HepG2 (cell line): ENCODE data around the gene ZNF814. TPM values are rescaled to one million over a fixed set of nuclear protein-coding genes. Genes with fewer than 3 reads are reported as not detected.
"Not testable (repeated sequence)": the region's sequence is repeated elsewhere in the genome, so short reads cannot be mapped to it uniquely, and the experiment has no call there.

Experiments used
- ATF1 ChIP-seq: IDR thresholded peaks from 2 replicates; pipeline ENCODE4 v1.6.1; 2016; ENCODE audit warnings: mild to moderate bottlenecking, control low read depth
- ELF3 ChIP-seq: IDR thresholded peaks from 2 replicates; pipeline ENCODE4 v1.6.1; 2016; ENCODE audit warnings: missing genetic modification reagents, missing compliant biosample characterization
- GLI4 ChIP-seq: sonication (generic); formaldehyde crosslinking; IDR thresholded peaks from 2 replicates; pipeline ENCODE4 v1.5.1; 2020; ENCODE audit warnings: missing genetic modification reagents, mild to moderate bottlenecking, moderate library complexity, borderline replicate concordance
- JUND ChIP-seq: sonication (generic); formaldehyde crosslinking; IDR thresholded peaks from 2 replicates; pipeline ENCODE4 v1.8.0; 2022; ENCODE audit warnings: mild to moderate bottlenecking, missing genetic modification reagents
- KDM5B ChIP-seq: sonication (generic); formaldehyde crosslinking; IDR thresholded peaks from 2 replicates; pipeline ENCODE4 v1.4.0; 2020; ENCODE audit warnings: missing genetic modification reagents, mild to moderate bottlenecking, borderline replicate concordance
- KMT2B ChIP-seq: IDR thresholded peaks from 2 replicates; pipeline ENCODE4 v1.6.1; 2016; ENCODE audit warnings: missing genetic modification reagents, missing compliant biosample characterization
- MAZ ChIP-seq, 2 experiments: sonication (generic) in 1 of 2; formaldehyde crosslinking in 1 of 2; IDR thresholded peaks; 2 replicates each; pipeline versions ENCODE4 v1.5.0 to v1.6.1; 2012 to 2020; ENCODE audit warnings: low read depth in 2 of 2, mild to moderate bottlenecking in 2 of 2, borderline replicate concordance in 1 of 2, improper control_type of control experiment in 1 of 2, low read length in 1 of 2, missing genetic modification reagents in 1 of 2, moderate library complexity in 1 of 2
- POLR2AphosphoS5 ChIP-seq: IDR thresholded peaks from 2 replicates; pipeline ENCODE4 v1.6.1; 2012; ENCODE audit warnings: low read depth, low read length
- TAF1 ChIP-seq: sonication (generic); formaldehyde crosslinking; IDR thresholded peaks from 2 replicates; pipeline ENCODE4 v1.4.0; 2020; ENCODE audit warnings: missing genetic modification reagents
- TOPORS ChIP-seq: sonication (generic); formaldehyde crosslinking; IDR thresholded peaks from 2 replicates; pipeline ENCODE4 v1.8.0; 2023; ENCODE audit warnings: mild to moderate bottlenecking, missing genetic modification reagents
- UBTF ChIP-seq: sonication (generic); formaldehyde crosslinking; IDR thresholded peaks from 2 replicates; pipeline ENCODE4 v1.4.0; 2020; ENCODE audit warnings: mild to moderate bottlenecking, missing genetic modification reagents
- YEATS4 ChIP-seq: sonication (generic); formaldehyde crosslinking; IDR thresholded peaks from 2 replicates; pipeline ENCODE4 v1.4.0; 2020; ENCODE audit warnings: missing genetic modification reagents, borderline replicate concordance
- ZNF44 ChIP-seq: sonication (generic); formaldehyde crosslinking; IDR thresholded peaks from 2 replicates; pipeline ENCODE4 v1.5.1; 2020; ENCODE audit warnings: mild to moderate bottlenecking, missing genetic modification reagents
- ZNF761 ChIP-seq: sonication (generic); formaldehyde crosslinking; conservative IDR thresholded peaks from 2 replicates; pipeline ENCODE4 v1.4.0; 2020; ENCODE audit warnings: mild to moderate bottlenecking, missing genetic modification reagents
- ZSCAN9 ChIP-seq: IDR thresholded peaks from 2 replicates; pipeline ENCODE4 v1.6.1; 2016; ENCODE audit warnings: borderline replicate concordance
- polyA plus RNA-seq, 8 experiments: library from polyadenylated mRNA; depleted of rRNA in 3 of 8; stranded (reverse) in 7 of 8; unstranded in 1 of 8; fragments of >200 nt; fragmentation: Illumina TruSeq in 4 of 8; extraction: Trizol in 4 of 8; gene quantifications; 2 replicates each; pipeline versions ENCODE4 v1.2.1 to v1.2.3, GENCODE V29; 2011 to 2016; ENCODE audit warnings: low read depth in 4 of 8, missing spikeins in 1 of 8, mixed read lengths in 1 of 8; ENCODE audit not compliant: insufficient read depth in 1 of 8
- total RNA-seq, 5 experiments: library from RNA; depleted of rRNA; stranded (reverse); fragments of >200 nt; fragmentation: Illumina TruSeq; extraction: Trizol; gene quantifications; 2 replicates each; pipeline ENCODE4 v1.2.3, GENCODE V29; 2016; ENCODE audit warnings: low read depth in 1 of 5
- TF ChIP-seq, protein P1 (sequence below), 2 experiments: sonication (generic) in 1 of 2; formaldehyde crosslinking in 1 of 2; IDR thresholded peaks; 2 replicates each; pipeline versions ENCODE4 v1.4.0 to v1.6.1; 2018 to 2020; ENCODE audit warnings: missing genetic modification reagents in 2 of 2, borderline replicate concordance in 1 of 2, low read depth in 1 of 2, mild to moderate bottlenecking in 1 of 2, missing biosample characterization in 1 of 2
- TF ChIP-seq, protein P2 (sequence below): sonication (generic); formaldehyde crosslinking; IDR thresholded peaks from 2 replicates; pipeline ENCODE4 v1.4.0; 2020; ENCODE audit warnings: missing genetic modification reagents
- TF ChIP-seq, protein P3 (sequence below): sonication (generic); formaldehyde crosslinking; IDR thresholded peaks from 2 replicates; pipeline ENCODE4 v1.4.0; 2020; ENCODE audit warnings: missing genetic modification reagents, borderline replicate concordance

Gene ZNF814
- total and polyA plus RNA-seq, 2 of the 13 experiments (the other 11 are each of a cell fraction or from before 2014, with no cell fraction given): 2.5 to 3.4 TPM

DNA sequence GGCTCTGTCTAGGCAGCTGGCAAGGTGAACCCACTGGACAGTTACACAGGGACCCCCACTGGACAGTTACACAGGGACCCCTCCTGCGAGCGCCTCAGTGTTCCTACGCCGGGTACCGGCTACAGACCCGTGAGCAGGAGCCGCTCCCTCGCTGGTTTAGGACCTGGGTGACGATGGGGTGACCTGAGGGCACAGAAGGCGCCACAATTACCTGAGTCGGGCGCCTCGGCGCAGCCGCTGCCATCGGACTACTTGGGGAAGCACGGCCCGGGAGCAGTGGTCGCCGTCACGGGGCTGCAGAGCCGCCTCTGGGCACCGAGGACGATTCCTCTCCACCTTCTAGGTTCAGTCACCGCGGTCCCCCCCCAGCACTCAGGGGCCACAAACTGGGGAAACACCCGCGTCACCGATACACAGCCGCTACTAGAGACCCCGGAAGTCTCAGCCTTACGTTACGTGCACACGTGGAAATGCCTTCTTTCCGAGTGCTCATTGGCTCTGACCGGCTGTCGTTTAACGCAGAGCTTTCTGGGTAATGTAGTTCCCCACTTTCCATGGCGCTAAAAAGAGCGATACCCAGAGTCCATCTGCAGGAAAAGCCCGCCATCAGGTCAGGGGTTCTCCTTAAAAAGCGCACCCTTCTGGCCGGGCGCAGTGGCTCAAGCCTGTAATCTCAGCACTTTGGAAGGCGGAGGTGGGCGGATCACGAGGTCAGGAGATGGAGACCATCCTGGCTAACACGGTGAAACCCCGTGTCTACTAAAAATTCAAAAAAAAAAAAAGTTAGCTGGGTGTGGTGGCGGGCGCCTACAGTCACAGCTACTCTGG is 27.5 kb upstream of the ZNF814 start, which contains the start of gene ZNF417 (continued):
- TF ChIP-seq, protein P1, sequence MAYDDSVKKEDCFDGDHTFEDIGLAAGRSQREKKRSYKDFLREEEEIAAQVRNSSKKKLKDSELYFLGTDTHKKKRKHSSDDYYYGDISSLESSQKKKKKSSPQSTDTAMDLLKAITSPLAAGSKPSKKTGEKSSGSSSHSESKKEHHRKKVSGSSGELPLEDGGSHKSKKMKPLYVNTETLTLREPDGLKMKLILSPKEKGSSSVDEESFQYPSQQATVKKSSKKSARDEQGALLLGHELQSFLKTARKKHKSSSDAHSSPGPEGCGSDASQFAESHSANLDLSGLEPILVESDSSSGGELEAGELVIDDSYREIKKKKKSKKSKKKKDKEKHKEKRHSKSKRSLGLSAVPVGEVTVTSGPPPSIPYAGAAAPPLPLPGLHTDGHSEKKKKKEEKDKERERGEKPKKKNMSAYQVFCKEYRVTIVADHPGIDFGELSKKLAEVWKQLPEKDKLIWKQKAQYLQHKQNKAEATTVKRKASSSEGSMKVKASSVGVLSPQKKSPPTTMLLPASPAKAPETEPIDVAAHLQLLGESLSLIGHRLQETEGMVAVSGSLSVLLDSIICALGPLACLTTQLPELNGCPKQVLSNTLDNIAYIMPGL (CRISPR knock-in tag; IDR thresholded peaks at IDR 0.05; ENCODE audit: borderline replicate concordance in 1 of 2, low read depth in 1 of 2): peak; percentile 58 to 68
- TF ChIP-seq POLR2AphosphoS5 (peak; percentile 74), YEATS4 (CRISPR knock-in tag) (peak; percentile 78; the same call in 1 of the 2 replicates), ZSCAN9 (CRISPR knock-in tag) (peak; percentile 58; the same call in 1 of the 2 replicates), GLI4 (0 out of 2 replicates have a peak, but pooled peaks have one; percentile 42), ZNF44 (CRISPR knock-in tag) (0 out of 2 replicates have a peak, but pooled peaks have one; percentile 59), UBTF (CRISPR knock-in tag) (0 out of 2 replicates have a peak, but pooled peaks have one; percentile 38), ZNF761 (CRISPR knock-in tag) (0 out of 2 replicates have a peak, but pooled peaks have one; percentile 63), TAF1 (CRISPR knock-in tag) (peak; percentile 65), ELF3 (peak; percentile 49; the same call in 1 of the 2 replicates), MAZ (CRISPR knock-in tag; IDR thresholded peaks at IDR 0.05; ENCODE audit: low read depth) (peak; percentile 21; the same call in 1 of the 2 replicates), TOPORS (CRISPR knock-in tag) (peak; percentile 56; the same call in 1 of the 2 replicates), KDM5B (peak; percentile 29; the same call in 1 of the 2 replicates), KMT2B (peak; percentile 87), JUND (CRISPR knock-in tag) (peak; percentile 33; the same call in 1 of the 2 replicates), ATF1 (CRISPR knock-in tag) (peak; percentile 88)
- TF ChIP-seq MAZ (IDR thresholded peaks at IDR 0.05; ENCODE audit: borderline replicate concordance, low read depth, low read length): not testable (repeated sequence)
- TF ChIP-seq, protein P2, sequence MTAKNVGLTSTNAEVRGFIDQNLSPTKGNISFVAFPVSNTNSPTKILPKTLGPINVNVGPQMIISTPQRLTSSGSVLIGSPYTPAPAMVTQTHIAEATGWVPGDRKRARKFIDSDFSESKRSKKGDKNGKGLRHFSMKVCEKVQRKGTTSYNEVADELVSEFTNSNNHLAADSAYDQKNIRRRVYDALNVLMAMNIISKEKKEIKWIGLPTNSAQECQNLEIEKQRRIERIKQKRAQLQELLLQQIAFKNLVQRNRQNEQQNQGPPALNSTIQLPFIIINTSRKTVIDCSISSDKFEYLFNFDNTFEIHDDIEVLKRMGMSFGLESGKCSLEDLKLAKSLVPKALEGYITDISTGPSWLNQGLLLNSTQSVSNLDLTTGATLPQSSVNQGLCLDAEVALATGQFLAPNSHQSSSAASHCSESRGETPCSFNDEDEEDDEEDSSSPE: peak; percentile 95
- TF ChIP-seq, protein P3, sequence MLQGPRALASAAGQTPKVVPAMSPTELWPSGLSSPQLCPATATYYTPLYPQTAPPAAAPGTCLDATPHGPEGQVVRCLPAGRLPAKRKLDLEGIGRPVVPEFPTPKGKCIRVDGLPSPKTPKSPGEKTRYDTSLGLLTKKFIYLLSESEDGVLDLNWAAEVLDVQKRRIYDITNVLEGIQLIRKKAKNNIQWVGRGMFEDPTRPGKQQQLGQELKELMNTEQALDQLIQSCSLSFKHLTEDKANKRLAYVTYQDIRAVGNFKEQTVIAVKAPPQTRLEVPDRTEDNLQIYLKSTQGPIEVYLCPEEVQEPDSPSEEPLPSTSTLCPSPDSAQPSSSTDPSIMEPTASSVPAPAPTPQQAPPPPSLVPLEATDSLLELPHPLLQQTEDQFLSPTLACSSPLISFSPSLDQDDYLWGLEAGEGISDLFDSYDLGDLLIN (CRISPR knock-in tag): 0 out of 2 replicates have a peak, but pooled peaks have one; percentile 66
